ENCODE data around the gene STAU1.

DNA sequence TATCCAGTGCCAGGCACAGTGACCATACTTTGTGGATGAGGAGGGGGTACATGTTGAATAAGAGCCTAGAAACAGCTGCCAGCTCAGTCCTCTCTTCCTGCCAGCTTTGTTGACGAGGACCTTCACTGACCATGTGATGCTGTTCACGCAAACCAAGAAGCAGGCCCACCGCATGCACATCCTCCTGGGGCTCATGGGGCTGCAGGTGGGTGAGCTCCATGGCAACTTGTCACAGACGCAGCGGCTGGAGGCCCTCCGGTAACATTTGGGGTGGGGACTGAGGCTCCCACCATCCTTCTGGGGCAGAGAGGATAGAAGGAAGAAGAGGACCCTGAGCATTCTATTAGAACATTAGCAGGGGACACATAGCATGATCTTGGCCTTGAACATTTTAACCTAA is 46.7 kb upstream of the STAU1 start:
- TF ChIP-seq, protein P1, sequence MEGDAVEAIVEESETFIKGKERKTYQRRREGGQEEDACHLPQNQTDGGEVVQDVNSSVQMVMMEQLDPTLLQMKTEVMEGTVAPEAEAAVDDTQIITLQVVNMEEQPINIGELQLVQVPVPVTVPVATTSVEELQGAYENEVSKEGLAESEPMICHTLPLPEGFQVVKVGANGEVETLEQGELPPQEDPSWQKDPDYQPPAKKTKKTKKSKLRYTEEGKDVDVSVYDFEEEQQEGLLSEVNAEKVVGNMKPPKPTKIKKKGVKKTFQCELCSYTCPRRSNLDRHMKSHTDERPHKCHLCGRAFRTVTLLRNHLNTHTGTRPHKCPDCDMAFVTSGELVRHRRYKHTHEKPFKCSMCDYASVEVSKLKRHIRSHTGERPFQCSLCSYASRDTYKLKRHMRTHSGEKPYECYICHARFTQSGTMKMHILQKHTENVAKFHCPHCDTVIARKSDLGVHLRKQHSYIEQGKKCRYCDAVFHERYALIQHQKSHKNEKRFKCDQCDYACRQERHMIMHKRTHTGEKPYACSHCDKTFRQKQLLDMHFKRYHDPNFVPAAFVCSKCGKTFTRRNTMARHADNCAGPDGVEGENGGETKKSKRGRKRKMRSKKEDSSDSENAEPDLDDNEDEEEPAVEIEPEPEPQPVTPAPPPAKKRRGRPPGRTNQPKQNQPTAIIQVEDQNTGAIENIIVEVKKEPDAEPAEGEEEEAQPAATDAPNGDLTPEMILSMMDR (conservative IDR thresholded peaks at IDR 0.05 in 1 of 2, IDR thresholded peaks at IDR 0.05 in 1 of 2; ENCODE audit: low read depth in 1 of 2, low read length in 2 of 2): no peak
- no peak for TF ChIP-seq EZH2 (IDR thresholded peaks at IDR 0.05; ENCODE audit: low read length, missing control alignments)

Measured in fibroblast of lung (primary cell).